GM21786 (cell line): ENCODE results near the gene TRIO.

ENCODE experiments used
- ATAC-seq: cut with Tn5 transposase; IDR thresholded peaks from one replicate; pipeline ENCODE4 v1.9.1; 2021; ENCODE audit not compliant: unreplicated experiment

The TRIO gene

DNA sequence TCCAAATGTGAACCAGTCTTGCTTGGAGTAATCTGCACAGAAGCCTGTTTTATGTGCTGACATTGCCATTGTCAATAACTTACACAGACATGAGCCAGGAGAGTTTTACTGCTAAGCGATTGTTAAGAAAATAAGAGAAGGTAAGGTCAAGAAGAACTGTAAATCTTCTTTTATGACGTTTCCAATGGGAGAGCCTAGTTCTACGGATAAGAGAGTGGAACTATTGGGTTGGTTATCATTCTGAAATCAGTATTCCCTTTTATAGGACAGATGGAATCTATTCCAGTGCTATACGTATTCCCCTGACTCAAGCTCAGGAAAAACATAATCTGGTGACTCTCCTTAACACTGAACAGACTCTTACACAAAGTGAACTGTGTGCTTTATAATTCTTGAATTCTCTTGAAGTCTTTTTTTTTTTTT, 300.5 kb downstream of the TRIO start:
- ATAC-seq: no peak

- no peak for ATAC-seq
Measured at GRCh38 chr5:14444161-14444560, 301.0 kb downstream of the TRIO start.

GRCh38 chr5:14445013-14445412, 301.9 kb downstream of the TRIO start:
- ATAC-seq: no peak

- no peak for ATAC-seq
Measured at GRCh38 chr5:14445576-14446290, 302.6 kb downstream of the TRIO start.

DNA sequence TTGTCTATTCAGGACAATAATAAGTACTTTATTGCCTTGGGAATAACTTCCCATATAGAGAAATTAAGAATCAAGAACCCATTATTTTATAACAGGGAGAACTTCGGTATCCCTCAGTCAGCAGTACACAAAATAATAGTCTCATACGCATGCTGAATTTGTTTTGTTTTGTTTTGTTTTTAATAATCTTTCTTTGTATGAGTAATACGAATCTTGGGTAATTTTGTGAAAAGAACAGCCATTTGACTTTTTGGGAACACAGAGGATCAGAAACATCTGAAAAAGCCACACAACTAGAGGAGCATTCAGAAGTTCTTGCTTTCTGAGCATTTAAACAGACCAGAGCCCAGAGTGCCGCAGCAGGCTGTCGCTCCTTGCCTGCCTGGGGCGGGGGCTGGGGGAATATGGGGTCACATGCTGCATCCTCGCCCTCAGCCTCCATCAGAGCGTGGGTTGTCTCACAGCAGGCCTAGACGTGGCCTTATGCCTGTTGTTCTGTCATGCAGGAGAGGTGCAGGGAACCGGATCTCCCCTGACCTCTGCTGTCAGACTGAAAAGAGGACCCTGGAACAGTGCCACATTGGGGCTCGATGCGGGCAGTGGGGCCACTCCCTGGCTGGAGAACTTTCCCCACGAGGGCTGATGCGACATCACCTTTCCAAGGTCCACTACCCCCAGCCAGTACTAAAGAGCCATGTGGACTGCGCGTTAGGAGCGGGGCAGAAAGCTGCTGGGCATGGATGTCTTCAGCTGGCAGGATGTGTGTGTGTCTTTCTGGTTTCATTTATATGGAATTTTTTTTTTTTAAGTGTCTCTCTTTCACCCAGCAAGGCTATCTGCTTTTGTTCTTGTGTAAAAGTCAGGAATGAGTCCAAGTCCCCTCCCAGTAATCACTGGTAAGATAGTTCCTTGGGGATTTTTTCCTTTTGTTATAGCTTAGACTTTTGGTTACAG, 305.1 kb downstream of the TRIO start:
- ATAC-seq: peak; percentile 57

DNA sequence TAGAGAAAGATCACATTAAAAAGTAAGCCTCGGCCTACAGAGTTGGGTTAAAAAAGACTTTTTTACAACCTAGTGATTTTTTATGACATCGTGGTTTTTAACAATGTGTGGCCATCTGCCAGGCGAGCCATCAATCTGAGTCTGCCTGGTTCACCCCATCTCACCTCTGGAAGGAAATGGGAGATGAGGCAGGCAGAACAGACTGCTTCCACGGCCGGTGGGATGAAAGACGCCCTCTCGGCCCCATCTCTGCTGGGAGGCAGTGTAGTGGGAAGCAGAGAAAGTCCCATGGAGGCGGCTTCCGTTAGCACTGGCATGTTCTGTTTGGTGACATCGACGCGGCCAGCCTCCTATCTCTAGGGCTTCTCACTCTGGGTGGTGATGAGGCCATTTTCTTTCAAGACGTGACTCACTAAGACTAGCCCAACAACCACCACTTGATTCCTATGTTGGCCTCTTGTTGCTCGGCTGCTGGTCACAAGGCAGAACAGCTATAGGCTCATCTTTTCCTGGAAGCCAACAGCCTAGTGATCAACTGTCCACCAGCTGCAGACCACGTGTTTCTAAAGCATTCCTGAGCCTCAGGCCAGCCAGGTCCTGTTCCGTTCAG, 306.0 kb downstream of the TRIO start:
- ATAC-seq: no peak

DNA sequence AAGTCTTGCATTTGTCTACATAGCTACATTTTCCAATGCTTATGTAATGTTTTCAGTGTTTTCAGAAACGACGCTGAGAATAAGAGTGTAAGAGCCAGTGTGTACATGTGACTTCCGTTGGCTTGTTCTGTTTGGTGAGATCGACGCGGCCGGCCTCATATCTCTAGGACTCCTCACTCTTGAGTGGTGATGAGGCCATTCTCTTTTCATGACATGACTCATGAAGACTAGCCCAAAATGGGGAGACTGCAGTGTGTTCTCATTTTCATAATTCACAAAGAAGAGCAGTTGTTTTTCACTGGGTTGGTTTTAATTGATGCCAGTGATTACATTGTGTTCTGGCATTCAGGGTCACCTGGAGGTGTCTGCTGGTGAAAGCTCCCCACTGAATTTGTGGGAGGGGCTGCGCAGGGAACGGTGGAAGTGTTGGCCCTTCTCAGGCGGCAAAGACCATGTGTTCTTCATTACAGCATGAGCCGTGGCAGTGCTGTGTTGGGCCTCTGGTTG, 306.9 kb downstream of the TRIO start:
- ATAC-seq: no peak

DNA sequence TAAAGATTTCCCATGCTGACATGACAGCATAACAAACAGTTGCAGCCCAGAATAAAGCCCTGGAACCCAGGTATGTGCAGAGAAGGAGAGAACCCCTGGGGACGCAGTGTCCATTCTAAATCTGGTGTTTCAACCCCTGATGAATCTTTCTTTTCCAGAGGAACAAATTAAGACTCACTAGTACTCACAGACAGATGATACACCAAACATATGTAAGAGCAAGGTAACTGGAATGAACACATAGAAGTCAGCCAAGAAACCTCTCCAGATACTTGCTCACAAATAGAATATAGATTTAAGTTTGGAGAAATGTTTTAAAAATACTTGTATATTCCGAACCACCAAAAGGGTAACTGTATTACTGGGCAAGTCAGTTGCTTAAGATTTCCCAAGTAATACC, 307.6 kb downstream of the TRIO start:
- ATAC-seq: no peak

DNA sequence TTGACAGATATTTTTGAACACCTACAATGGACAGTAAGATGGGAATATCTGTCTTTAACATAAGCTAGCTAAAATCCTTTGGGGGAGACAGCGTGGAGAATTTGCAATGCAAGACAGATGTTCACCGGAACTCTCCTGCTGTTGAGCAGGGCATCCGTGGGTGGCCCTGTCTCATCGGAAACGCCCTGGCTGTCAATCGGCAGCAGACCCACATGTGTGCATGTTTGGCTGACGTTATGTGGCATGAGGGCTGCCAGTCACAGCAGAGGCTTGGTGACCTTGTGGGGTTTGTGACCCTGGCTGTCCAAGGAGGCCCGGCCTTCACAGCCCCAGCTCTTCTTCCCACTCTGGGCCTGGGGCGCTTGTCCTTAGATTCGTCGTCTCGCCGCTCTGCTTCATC, 308.7 kb downstream of the TRIO start:
- ATAC-seq: no peak

DNA sequence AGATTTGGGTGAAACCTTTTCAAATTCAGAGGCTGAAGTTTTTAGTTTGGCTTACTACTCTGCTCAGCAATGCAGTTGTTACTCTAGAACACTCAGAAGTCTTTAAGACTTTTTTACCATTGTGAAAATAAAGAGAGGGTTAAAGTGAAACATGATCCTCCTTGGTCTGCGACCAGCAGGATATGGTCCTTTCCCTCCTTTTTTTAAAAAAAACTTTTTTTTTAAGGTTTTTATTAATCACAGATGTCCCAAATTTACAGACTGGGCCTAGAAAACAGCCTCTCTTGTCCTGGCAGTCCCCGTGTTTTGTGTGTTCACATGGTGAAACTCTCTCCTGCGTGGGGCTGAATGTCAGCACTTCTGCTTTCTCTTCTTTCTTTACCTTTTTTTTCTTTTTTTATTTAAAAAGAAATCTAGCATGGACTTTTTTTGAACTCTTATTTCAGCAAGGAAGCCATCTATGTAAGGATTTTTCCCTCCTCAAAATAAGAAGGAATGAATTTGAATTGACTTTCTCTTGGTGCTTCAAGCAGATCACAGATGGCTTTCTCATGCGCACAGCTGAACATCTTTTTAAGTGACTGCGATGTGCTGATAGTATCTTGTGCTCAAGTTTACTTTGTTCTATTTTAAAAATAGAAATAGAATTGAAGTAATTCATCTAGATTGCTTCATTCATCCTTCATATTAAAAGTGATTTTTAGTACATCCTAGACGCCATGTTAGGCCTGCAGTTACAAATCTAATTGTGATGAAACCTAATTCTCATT, 309.7 kb downstream of the TRIO start:
- no peak for ATAC-seq

- no peak for ATAC-seq
Measured at GRCh38 chr5:14453481-14453880, 310.3 kb downstream of the TRIO start.

- no peak for ATAC-seq
Measured at GRCh38 chr5:14455814-14456321, 312.7 kb downstream of the TRIO start.

GRCh38 chr5:14457476-14457875, 314.3 kb downstream of the TRIO start:
- no peak for ATAC-seq

GRCh38 chr5:14458414-14458813, 315.3 kb downstream of the TRIO start:
- ATAC-seq: no peak

- no peak for ATAC-seq
Measured at GRCh38 chr5:14460844-14461398, 317.8 kb downstream of the TRIO start.

DNA sequence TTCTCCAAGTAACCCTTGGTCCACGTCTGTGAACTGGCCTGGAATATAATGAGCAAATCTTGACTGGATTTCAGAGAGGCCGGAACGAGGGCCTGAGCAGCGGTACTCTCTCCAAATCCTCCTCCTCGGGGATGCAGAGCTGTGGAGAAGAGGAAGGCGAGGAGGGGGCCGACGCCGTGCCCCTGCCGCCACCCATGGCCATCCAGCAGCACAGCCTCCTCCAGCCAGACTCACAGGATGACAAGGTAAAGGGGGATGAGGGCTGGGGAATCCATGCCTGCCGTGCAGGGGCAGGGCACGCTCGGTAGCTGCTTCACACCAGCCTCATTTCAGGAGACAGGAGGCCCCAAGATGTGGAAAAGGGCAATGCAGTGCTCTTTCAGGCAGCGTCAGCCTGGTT, 319.5 kb downstream of the TRIO start:
- no peak for ATAC-seq

GRCh38 chr5:14463629-14464028, 320.5 kb downstream of the TRIO start:
- ATAC-seq: no peak

DNA sequence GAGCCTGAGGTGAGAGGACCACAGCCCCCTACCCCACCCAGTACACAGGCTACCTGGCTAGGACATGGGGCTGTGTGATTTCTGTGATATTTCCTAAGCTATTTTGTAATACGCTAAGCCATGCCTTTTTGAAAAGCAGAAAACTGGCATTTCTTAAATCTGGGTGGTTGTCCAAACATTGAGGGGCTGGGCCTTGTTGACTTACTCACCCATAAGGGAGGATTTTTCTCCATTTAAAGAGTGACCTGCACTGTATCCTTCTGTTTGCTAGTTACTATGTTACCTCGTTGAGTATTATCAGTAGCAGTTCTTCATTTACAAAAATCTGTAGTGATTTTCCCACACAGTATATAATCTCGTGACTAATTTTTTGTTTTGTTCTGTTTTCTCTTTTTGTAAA, 321.0 kb downstream of the TRIO start:
- ATAC-seq: no peak

DNA sequence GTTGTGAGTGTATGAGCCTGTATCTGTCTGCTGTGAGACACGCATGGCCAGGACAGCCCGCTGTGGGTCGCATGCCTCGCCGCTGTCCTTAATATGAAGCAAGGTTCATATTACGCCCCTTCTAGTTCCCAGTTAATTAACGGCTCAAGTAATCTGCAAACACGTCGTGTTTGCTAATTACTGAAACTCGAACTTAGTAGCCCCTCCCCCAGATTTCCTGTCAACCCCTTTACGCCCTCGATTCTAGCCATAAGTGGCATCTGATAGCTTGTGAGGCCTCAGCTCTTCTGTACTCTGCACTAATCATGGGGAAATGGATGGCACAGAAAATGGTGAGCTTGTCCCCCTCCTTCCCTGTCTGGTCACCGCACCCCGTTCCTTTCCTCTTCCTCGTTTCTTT, 321.5 kb downstream of the TRIO start:
- ATAC-seq: no peak

DNA sequence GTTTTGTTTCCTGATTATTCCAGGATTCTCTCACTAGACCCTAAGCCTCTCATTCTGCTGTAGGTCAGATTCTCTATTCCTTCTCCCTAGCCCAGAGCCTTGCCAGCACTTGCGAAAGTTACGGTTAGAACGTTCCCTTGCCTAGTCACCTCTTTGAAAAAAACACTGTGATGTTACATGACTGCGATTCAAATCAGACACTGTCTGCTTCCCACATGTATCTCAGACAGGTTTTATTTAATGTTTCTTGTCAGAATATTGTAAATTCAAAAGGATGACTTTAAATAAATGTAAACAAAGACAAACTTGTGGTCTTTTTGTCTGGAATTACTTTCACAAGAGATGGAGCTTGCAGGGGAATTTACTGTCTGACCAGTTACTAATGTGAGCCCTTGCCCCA, 322.0 kb downstream of the TRIO start:
- ATAC-seq: no peak
